Vagina (tissue), 2 donors: Measurements from ENCODE around the gene PER2.

ENCODE experiments used
- POLR2A ChIP-seq, 2 donors: fragments of 450-650 bp; IDR thresholded peaks; one replicate each; pipeline ENCODE4 v1.6.1; 2017; ENCODE audit warnings: antibody characterized with exemption in 2 of 2, mild to moderate bottlenecking in 2 of 2, moderate library complexity in 2 of 2
- POLR2AphosphoS5 ChIP-seq, 2 donors: sonication (generic); formaldehyde crosslinking; IDR thresholded peaks; one replicate each; pipeline ENCODE4 v1.9.0; 2017; ENCODE audit warnings: antibody characterized with exemption in 2 of 2, mild to moderate bottlenecking in 2 of 2, low read depth in 1 of 2; ENCODE audit not compliant: insufficient read depth in 1 of 2
- TF ChIP-seq, protein P1 (sequence below), 3 experiments: fragments of 450-650 bp in 2 of 3; fragments of 200-600 bp in 1 of 3; sonication (generic) in 1 of 3; IDR thresholded peaks; one replicate each; pipeline ENCODE4 v1.5.1; 2017 to 2019; ENCODE audit warnings: antibody characterized with exemption in 3 of 3, mild to moderate bottlenecking in 2 of 3, moderate library complexity in 2 of 3

DNA sequence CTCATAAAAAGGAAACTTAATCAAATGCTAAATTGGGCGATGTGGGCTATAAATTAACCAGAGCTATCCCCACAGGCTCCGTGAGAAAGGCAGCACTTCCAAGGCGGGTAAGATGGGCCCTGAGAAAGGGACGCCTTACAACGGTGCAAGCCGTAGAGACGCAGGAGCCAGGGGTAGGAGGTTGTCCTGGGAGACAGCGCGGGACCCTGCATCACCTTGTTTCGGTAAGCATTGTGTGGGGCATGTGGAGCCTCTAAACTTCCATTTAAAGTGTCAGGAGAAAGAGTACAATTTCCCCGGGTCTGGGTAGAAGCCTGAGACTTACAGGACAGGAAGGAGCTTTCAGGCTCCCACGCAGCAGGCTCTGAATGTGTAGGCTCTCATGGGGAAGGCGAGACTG is 1.2 kb upstream of the PER2 start:
- TF ChIP-seq POLR2A (IDR thresholded peaks at IDR 0.05) (no peak), POLR2AphosphoS5 (IDR thresholded peaks at IDR 0.05; ENCODE audit: insufficient read depth in 1 of 2, low read depth in 1 of 2) (no peak)
- TF ChIP-seq, protein P1, sequence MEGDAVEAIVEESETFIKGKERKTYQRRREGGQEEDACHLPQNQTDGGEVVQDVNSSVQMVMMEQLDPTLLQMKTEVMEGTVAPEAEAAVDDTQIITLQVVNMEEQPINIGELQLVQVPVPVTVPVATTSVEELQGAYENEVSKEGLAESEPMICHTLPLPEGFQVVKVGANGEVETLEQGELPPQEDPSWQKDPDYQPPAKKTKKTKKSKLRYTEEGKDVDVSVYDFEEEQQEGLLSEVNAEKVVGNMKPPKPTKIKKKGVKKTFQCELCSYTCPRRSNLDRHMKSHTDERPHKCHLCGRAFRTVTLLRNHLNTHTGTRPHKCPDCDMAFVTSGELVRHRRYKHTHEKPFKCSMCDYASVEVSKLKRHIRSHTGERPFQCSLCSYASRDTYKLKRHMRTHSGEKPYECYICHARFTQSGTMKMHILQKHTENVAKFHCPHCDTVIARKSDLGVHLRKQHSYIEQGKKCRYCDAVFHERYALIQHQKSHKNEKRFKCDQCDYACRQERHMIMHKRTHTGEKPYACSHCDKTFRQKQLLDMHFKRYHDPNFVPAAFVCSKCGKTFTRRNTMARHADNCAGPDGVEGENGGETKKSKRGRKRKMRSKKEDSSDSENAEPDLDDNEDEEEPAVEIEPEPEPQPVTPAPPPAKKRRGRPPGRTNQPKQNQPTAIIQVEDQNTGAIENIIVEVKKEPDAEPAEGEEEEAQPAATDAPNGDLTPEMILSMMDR (IDR thresholded peaks at IDR 0.05) = no peak
